ENCODE measurements around the gene PTPRN2.

- TF ChIP-seq CTCF (IDR thresholded peaks at IDR 0.05; ENCODE audit: control extremely low read depth in 1 of 3, insufficient read depth in 1 of 3, low read depth in 1 of 3, low read length in 3 of 3): no peak
- no peak for TF ChIP-seq CREB1 (IDR thresholded peaks at IDR 0.05)
- TF ChIP-seq BCL11A (IDR thresholded peaks at IDR 0.05; ENCODE audit: low read depth in 2 of 2, low read length in 2 of 2): no peak
- TF ChIP-seq BACH1 (IDR thresholded peaks at IDR 0.05; ENCODE audit: low read length): no peak
- TF ChIP-seq MAX (IDR thresholded peaks at IDR 0.05): no peak
Measured at GRCh38 chr7:158373476-158374133, 214.0 kb downstream of the PTPRN2 start.

Measured in H1 (cell line).